ENCODE data around the gene POLR2C. TPM values are rescaled to one million over a fixed set of nuclear protein-coding genes. Genes with fewer than 3 reads are reported as not detected.
A peak's percentile ranks its signal among the peaks of the same experiment; 100 is the strongest.
"Not testable (repeated sequence)": the region's sequence is repeated elsewhere in the genome, so short reads cannot be mapped to it uniquely, and the experiment has no call there.

POLR2C gene
- total RNA-seq, 1 donor from 2014 or later: 52.7 TPM

- DNase-seq: no peak
Measured at GRCh38 chr16:57479976-57480753, 17.7 kb downstream of the POLR2C start.

- no peak for DNase-seq
Measured at GRCh38 chr16:57480754-57481230, 18.3 kb downstream of the POLR2C start.

- DNase-seq: no peak
Measured at GRCh38 chr16:57481421-57481820, 18.9 kb downstream of the POLR2C start.

GRCh38 chr16:57482845-57483545 lies 20.5 kb downstream of the POLR2C start:
- no peak for DNase-seq

GRCh38 chr16:57483725-57484514 lies 21.4 kb downstream of the POLR2C start:
- no peak for DNase-seq

GRCh38 chr16:57484515-57485005 lies 22.1 kb downstream of the POLR2C start:
- DNase-seq: no peak

GRCh38 chr16:57485091-57485915 lies 22.8 kb downstream of the POLR2C start:
- no peak for DNase-seq

GRCh38 chr16:57485916-57486857 lies 23.7 kb downstream of the POLR2C start, which contains the start of gene DOK4:
DOK4 (minus strand) TSS chr16:57486493; CDS start chr16:57479507, 6,986 bp downstream.
- peak; percentile 68 for DNase-seq

GRCh38 chr16:57486858-57487834 lies 24.7 kb downstream of the POLR2C start:
- DNase-seq: no peak

- no peak for DNase-seq
Measured at GRCh38 chr16:57489229-57489628, 26.8 kb downstream of the POLR2C start.

GRCh38 chr16:57493767-57494166 lies 31.3 kb downstream of the POLR2C start:
- DNase-seq: no peak

- no peak for DNase-seq
Measured at GRCh38 chr16:57497121-57497520, 34.6 kb downstream of the POLR2C start.

GRCh38 chr16:57498031-57498430 lies 35.6 kb downstream of the POLR2C start:
- no peak for DNase-seq

GRCh38 chr16:57499941-57500340 lies 37.5 kb downstream of the POLR2C start:
- not testable (repeated sequence) for DNase-seq

- no peak for DNase-seq
Measured at GRCh38 chr16:57500578-57501111, 38.2 kb downstream of the POLR2C start.

- no peak for DNase-seq
Measured at GRCh38 chr16:57501492-57501891, 39.0 kb downstream of the POLR2C start.

GRCh38 chr16:57502048-57502775 lies 39.7 kb downstream of the POLR2C start:
- DNase-seq: no peak

- DNase-seq: no peak
Measured at GRCh38 chr16:57503366-57503765, 40.9 kb downstream of the POLR2C start.

Data from occipital lobe (tissue), 2 donors.